ENCODE measurements around the gene CTBP1.

GRCh38 chr4:1234309-1234695 is 14.6 kb downstream of the CTBP1 start:
- TF ChIP-seq CTCF (conservative IDR thresholded peaks at IDR 0.05; ENCODE audit: low read depth, low read length) (no peak), EZH2phosphoT487 (IDR thresholded peaks at IDR 0.05; ENCODE audit: borderline replicate concordance, low read length) (no peak), EZH2 (IDR thresholded peaks at IDR 0.05; ENCODE audit: low read length, unreplicated experiment) (no peak)

Data from PC-3 (cell line).